ENCODE measurements around the gene KLHL15.
"Not testable (repeated sequence)": the region's sequence is repeated elsewhere in the genome, so short reads cannot be mapped to it uniquely, and the experiment has no call there.

The KLHL15 gene, protein sequence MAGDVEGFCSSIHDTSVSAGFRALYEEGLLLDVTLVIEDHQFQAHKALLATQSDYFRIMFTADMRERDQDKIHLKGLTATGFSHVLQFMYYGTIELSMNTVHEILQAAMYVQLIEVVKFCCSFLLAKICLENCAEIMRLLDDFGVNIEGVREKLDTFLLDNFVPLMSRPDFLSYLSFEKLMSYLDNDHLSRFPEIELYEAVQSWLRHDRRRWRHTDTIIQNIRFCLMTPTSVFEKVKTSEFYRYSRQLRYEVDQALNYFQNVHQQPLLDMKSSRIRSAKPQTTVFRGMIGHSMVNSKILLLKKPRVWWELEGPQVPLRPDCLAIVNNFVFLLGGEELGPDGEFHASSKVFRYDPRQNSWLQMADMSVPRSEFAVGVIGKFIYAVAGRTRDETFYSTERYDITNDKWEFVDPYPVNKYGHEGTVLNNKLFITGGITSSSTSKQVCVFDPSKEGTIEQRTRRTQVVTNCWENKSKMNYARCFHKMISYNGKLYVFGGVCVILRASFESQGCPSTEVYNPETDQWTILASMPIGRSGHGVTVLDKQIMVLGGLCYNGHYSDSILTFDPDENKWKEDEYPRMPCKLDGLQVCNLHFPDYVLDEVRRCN
- 37.3 to 43.7 reads per million in 2 donors for total RNA-seq

DNA sequence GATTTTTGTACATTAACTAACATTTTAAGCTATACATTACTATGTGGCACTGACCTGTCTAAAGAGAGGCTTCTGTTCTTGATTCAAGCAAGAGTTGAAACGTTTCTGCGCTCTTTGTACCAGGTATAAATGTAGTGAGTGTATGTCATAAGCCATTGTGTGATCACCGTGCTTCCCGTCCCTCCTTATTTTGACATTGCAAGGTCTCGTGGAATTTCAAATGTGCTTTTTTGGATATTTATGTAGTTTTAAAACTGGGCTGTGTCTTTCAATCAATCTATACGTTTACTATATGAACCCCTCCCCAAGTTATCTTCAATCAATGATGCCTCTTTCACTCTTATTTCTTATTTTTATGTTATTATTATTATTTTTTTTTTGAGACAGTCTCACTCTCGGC is at the start of gene KLHL15:
KLHL15 (minus strand) TSS at position 101 of the 400 bp plus-strand sequence. CDS start 20,493 bp downstream, outside the sequence.
- DNase-seq: no peak

DNA sequence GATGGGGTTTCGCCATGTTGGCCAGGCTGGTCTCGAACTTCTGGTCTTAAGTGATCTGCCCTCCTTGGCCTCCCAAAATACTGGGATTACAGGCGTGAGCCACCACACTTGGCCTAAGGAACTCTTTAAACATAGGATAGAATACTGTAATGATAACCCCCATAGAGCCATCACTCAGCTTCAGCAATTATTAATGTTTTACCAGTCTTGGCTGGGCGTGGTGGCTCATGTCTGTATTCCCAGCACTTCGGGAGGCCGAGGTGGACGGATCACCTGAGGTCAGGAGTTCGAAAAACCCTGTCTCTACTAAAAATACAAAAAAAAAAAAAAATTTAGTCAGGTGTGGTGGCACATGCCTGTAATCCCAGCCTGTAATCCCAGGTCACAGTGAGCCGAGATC is 42.9 kb upstream of the KLHL15 start:
- no peak for DNase-seq

DNA sequence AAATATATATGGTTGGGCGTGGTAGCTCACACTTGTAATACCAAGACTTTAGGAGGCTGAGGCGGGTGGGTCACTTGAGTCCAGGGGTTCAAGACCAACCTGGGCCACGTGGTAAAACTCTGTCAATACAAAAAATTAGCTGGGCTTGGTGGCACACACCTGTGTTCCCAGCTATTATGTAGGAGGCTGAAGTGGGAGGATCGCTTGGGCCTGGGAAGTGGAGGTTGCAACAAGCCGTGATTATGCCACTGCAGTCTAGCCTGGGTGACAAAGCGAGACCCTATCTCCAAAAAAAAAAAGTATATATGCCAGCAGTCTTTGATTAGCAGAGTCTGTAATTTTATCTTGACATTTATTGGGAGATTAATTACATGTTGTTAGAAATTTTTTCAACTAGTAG is 36.5 kb upstream of the KLHL15 start:
- no peak for DNase-seq

DNA sequence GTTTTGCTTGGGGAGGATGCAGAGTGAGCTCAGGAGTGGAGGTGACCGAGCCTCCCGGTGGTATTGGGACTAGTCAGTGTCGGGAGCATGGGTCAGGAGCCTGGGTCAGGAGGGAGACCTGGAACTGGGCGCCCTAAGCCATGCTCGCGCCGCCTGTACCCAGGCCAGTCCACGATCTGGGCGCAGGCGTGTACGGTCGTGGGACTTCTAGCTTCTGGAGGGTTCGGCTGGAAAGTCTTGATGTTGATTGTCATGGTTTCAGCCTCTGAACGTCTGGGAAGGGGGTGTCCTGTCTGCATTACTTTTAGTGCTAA is 28.0 kb upstream of the KLHL15 start:
- DNase-seq: no peak

DNA sequence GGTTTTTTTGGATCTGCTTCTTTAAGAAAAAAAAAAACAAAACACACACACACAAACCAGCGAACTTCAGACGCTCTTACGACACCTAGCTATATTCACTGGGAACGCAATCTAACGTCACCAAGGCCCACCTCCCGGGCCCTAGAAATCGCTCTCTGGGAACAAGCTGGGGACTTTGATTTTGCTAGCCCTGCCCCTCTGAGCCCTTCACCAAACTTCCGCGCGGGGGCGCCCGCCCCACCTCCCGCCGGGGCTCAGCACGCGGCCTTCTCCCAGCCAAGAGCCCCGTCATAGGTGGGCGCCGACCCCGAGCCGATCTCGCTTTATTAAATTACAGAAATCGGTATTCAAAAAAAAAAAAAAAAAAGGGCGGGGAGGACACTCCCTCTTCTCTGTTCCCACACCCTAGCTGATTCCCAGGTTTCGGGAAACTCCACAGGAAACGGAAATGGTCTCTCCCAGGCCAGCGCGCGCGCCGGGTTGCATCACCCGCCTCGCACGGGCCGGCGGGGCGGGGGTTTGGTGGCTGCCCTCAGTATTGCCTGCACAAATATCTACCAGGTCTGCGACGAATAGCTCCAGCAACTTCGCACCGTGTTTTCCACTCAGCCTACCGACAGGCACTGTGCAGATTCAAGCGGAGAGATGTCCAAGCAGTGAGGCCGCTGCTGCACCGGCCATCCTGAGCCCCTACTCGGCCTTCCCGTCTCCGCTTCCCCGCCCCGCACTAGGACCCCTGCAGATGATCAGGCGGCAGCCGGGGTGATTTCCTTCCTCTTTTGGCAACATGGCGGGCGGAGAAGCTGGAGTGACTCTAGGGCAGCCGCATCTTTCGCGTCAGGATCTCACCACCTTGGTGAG is 27.4 kb upstream of the KLHL15 start, which contains the start of gene EIF2S3:
EIF2S3 (plus strand) TSS at position 775 of the 861 bp plus-strand sequence; CDS start at position 788, 13 bp downstream.
- peak; percentile 86 for DNase-seq

DNA sequence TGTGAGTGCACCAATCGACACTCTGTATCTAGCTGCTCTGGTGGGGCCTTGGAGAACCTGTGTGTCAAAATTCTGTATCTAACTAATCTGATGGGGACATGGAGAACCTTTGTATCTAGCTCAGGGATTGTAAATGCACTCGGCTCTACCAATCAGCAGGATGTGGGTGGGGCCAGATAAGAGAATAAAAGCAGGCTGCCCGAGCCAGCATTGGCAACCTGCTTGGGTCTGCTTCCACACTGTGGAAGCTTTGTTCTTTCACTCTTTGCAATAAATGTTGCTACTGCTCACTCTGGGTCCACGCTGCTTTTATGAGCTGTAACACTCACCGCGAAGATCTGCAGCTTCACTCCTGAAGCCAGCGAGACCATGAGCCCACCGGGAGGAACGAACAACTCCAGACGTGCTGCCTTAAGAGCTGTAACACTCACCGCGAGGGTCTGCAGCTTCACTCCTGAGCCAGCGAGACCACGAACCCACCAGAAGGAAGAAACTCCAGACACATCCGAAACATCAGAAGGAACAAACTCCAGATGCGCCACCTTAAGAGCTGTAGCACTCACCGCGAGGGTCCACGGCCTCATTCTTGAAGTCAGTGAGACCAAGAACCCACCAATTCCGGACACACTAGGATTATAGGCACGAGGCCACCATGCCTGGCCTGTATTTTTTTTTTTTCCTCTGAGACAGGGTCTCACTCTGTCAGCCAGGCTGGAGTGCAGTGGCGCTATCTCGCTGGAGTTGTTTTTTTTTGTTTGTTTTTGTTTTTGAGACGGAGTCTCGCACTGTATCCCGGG is 23.7 kb upstream of the KLHL15 start:
- not testable (repeated sequence) for DNase-seq

DNA sequence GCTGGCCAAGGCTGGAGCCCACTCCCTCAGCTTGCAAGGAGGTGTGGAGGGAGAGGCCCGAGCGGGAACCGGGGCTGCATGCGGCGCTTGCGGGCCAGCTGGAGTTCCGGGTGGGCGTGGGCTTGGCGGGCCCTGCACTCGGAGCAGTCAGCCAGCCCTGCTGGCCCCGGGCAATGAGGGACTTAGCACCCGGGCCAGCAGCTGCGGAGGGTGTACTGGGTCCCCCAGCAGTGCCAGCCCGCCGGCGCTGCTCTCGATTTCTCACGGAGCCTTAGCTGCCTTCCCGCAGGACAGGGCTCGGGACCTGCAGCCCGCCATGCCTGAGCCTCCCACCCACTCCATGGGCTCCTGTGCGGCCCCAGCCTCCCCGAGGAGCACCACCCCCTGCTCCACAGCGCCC is 22.7 kb upstream of the KLHL15 start:
- DNase-seq: not testable (repeated sequence)

DNA sequence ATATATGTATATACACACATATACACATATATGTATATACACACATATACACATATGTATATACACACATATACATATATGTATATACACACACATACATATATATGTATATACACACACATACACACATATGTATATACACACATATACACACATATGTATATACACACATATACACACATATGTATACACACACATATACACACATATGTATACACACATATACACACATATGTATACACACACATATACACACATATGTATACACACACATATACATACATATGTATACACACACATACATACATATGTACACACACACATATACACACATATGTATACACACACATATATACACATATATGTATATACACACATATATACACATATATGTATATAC is 19.1 kb upstream of the KLHL15 start:
- not testable (repeated sequence) for DNase-seq

DNA sequence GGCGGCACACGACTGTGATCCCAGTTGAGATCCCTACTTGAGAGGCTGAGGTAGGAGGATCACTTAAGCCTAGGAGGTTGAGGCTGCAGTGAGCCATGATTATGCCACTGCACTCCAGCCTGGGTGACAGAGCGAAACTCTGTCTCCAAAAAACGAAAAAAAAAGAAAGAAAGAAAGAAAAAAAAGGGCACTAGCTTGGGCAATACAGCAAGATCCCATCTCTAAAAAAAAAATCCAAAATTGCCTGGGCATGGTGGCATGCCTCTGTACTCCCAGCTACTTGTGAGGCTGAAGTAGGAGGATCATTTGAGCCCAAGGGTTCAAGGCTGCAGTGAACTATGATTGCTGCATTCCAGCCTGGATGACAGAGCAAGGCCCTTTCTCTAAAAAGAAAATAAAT is 10.7 kb upstream of the KLHL15 start:
- no peak for DNase-seq

DNA sequence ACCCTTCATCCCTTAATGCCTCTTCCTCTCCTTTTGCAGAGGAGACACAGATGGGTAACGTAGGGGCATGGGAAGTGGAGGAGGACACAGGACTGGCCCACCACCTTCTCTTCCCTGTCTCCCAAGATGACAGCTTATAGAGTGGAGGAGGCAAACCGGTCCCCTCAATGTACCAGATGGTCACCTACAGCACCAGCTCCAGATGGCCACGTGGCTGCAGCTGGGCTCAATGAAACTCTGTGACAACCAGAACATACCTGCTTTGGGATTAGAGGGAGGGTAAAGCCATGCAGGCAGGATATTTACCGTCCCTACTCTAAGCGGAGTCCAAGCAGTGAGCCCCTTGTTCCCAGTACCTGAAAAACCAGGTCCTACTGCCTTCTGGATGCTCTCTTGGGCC is 7.5 kb upstream of the KLHL15 start:
- DNase-seq: no peak

DNA sequence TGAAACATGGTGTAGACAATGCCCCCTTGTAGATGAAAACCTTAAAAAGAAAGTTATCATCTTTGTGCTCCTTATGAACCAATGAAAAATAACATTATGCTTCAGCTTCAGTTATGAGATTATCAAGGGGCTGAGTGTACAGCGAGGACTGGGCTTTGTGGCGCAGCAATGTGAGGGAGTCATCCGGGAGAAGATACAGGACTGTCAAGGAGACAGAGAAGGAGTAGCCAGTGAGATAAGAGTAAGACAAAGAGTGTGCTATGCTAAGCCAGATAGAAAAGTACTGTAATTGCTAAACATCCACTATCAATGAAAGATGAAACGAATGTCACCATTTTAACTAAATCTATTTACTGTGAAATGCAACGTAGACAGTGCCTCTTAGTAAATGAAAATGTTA is 3.6 kb upstream of the KLHL15 start:
- no peak for DNase-seq

DNA sequence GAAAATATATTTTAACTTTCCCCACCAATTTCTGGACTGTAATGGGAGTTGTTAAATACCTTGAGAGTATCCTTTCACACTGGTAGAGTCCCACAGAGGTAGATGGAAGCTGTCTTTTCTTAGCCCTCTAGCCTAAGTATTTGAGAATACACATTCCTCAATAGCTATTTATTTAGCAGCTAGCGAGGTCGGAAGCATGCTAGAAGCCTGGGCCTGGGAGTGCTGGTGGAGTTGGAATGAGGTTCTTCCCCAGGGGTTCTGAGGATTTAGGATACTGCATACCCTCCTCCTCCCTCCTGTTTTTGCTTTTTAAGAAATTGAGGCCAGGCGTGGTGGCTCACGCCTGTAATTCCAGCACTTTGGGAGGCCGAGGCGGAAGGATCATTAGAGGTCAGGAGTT is 999 bp upstream of the KLHL15 start:
- DNase-seq: no peak

DNA sequence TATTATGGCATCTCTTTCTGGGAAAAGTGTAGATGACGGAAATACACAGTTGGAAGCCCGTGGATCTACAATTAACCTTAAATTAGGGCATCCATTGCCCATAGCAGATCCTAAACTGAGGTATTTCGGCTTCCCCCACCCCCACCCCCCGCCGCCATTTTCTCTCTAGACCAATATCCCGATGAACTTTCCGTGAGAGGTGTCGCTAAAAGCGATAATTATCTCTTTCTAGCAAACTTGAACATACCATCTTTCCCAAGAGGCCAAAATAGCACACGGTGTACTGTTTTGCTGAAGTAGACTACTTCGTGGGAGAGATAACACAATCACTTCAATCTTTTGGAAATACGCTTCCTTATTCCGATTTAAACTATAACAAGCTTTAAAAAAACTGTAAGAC is 554 bp downstream of the KLHL15 start:
- no peak for DNase-seq

DNA sequence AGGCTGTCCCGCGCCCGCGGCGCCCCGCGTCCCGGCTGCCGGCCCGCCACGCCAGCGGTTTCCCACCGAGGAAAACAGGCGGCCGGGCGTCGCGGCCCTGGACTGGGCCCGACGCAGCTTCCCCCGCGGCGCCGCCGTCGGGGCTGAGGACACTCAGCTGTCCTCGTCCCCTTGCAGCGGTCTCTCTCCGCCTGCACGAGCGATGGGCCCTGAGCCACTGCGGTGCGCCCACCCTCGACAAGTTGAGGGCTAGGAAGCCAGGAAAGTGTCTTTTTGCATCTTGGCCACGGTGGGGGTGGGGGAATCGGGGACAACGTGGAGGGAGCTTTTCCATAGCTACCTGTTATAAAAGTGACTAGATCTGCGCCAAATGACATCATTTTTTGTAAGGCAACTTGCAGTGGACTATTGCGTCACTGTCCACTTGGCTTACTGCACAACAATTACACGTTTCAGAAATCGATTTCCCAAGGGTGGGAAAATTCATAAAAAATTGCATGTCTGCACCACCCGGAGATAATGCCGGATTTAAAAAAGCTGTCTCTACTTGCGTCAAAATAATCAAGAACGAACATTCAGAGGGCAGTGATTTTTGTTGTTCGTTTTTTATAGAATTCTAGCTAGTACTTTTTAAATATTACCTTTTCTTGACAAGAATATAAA is 1.1 kb downstream of the KLHL15 start:
- DNase-seq: no peak

DNA sequence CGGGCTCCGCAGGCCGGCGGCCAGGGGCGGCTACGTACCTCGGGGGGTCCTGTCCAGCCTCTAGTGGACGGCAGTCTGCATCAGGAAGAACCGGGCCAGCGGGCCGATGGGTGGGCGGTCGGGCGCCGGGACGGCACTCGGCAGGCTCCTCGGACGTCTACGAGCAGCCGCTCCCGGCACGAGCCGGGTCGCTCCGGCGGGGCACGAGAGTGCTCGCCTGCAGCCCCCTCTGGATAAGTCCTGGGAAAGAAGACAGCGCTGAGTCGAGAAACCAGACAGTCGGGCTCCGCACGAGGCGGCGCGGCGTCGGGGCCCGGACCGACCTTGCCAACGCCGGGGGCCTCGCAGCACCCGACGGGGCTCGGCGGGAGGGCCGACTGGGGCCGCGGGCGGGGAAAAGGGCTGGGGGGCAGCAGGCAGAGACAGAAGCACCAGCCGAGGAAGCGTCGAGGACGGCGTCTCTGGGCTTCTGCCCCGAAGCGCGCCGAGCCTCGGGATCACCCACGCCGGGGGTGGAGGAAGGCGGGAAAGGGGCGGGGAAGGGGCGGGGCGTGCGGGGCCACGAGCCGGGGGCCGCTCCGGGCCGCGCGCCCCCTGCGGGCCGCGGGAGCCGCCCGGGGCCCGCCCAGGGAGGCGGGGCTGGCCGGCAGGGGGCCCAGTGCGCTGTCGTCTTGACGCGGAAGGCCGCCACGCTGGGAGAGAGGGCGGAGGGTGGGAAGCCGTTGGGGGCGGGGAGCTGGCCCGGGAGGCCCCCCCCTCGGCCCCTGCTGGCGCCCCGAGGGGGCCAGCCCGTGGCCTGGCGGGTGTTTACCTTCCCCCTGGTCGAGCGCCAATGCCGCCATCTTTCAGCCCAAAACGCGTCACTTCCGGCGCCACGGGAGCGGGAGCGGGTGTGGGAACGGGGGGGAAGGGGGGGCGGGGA is 1.9 kb downstream of the KLHL15 start:
- DNase-seq: peak; percentile 82

DNA sequence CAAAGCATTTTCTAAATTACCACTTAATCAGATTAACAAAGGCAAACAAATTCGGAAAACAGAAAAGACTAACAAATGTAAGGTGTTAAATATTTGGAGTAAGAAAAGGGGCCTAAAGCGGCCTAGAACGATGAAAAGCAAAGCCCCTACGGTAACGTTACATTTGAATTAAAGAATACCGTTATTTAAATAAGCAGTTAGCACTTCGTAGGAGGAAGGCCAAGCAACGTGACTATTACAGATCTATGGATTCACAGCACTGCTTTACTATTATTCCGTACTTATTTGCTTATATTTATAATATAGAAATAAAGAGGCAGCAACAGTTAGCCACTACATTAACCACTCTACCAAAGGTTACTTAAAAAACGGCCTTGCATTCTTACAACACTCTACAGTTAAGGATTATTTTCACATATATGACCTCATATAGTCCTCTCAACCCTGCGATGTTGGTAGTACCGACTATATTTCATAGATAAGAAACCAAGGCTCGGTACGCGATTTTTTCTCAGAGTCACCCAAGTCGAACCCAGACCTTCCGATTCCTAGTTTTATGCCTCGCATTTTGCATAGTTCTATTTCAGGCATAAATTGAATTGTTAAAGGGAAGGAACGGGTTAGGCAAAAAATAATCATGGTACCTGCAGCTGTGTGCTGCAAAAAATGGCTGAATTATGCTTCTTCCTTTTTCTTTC is 2.9 kb downstream of the KLHL15 start:
- DNase-seq: no peak

DNA sequence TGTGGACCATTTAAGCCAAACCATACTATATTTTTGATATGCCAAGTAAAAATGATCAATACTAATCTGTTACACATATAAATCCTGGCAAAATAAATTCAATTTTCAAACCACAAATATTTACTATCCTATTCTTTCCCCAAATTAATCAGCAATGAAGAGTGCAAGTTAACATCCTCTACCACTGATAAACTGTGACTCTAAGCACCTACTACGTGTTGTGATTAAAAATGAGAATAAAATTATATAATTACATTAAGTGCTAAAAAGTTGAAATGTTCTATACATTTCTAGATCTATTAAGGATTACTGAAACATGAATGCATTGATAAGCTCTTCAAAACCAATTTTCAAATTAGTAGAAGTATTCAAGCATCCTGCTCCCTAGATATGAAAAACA is 3.4 kb downstream of the KLHL15 start:
- no peak for DNase-seq

DNA sequence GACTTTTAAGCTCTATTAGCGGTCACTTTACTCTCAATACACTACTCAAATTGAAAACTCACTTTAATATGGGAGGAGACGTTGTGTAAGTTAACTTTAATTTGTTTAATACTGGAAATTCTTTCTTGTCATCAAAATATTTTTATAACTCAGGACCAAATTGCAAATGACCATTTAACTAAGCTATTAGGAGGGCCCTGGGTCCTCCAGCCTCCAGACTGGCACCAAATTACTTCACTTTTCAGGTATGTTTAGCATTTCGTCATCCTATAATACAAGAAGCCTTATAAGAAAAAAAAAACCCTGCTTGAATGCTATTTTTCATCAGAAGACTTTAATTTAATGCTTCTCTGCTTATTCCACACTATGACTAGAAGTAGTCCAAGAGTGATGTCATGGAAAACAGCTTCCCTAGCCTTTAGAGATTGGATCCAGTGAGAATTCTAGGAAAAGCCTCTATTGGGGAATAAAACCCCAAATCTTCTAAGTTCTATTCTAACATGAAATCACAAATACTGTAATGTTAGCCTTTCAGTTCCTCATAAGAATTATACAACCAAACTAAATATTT is 6.6 kb downstream of the KLHL15 start:
- no peak for DNase-seq

DNA sequence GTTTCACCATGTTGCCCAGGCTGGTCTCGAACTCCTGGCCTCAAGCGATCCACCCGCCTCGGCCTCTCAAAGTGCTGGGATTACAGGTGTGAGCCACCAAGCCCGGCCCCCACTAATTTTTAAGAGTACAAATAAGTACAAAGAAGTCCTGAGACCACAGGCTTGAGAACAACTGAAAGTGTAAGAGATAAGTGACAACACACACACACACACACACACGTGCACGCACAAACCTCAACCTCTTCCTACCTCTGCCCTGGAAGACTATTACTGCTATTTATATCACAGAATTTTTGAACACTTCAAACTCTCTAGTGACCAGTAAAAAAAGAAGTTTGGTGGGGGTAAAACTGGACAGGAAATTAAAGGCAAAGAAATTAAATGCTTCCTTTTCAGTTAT is 7.5 kb downstream of the KLHL15 start:
- no peak for DNase-seq

DNA sequence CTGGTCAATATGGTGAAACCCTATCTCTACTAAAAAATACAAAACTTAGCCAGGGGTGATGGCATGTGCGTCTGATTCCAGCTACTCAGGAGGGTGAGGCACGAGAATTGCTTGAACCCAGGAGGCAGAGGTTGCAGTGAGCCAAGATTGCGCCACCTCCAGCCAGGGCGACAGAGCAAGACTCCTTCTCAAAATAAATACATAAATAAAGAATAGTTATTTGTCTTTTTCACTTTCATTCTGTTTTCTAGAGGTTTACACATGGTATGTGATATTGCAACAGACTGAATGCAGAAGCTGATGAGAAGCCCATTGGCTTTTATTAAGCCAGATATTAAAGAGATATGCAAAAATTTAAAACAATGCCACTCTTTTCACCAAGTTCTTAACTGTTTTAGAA is 8.2 kb downstream of the KLHL15 start:
- DNase-seq: no peak
